ENCODE data around the gene SNW1. TPM values are rescaled to one million over a fixed set of nuclear protein-coding genes. Genes with fewer than 3 reads are reported as not detected.
"Not testable (repeated sequence)": the region's sequence is repeated elsewhere in the genome, so short reads cannot be mapped to it uniquely, and the experiment has no call there.

Gene SNW1
- total RNA-seq = 100 to 1,000 TPM in 1 of 2 experiments, 10 to 100 TPM in 1; 94.4 to 100 TPM

DNA sequence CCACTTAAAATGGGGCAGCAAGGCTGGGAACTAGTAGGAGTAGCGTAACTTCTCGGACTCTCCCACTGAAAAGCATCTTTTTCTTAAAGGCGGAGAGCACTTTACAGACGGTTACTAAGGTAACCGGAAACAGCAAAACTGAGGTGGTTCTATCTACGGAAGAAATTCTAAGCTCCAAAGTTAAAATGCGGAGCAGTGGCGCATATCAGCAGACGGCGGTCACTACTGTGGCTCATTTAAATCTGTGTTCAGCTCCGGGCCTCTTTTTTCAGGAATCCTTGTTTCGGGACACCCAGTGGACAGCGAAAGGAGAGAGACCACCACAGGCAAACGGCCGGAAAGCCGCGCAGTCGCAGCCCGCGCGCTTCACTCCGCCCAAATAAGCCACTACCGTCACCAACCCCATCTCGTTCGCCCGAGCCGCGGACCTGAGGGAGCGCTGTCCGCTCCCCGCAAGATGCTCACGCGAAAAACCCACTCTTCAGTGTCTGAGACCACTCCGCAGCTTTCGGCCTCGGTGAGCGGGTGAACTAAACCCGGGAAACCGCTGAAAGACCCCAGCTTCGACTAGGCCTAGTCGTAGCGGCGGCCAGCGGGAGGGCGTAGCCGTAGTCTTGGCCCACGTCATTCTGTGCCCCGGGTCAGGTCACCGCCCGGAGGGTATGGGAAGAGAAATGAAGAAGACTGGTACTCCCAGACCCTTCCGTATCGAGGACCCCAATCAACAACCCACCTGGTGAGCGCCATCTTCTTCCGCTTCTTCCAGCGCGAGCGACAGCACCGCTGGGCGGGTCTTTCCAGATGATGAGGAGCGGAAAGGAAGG, at the start of gene SNW1:
Gene SNW1 (minus strand): TSS at position 776 of the 824 bp plus-strand sequence. CDS start 29 bp downstream, at position 747.
- Mint-ChIP-seq H3K4me1 (ENCODE audit: low read depth) (peaks cover 33% of the 10 kb centered on the region), H3K27me3 (ENCODE audit: low read depth) (no peaks in the 10 kb centered on the region), H3K4me3 (peak within 1 kb of the TSS; percentile 98), H3K36me3 (ENCODE audit: low read depth) (peaks cover 25% of the 10 kb centered on the region), H3K9me3 (ENCODE audit: insufficient read depth) (no peaks in the 10 kb centered on the region), H3K27ac (peak within 1 kb of the TSS; percentile 98)
- POLR2A ChIA-PET = interaction anchor here (0.8 to 1.4 kb wide), 8 partner anchors 9 to 301 kb away, joined by 3 to 16 read pairs (median 4); partner anchors contain the start of gene ADCK1
- DNase-seq (peak; percentile 96), ATAC-seq (peak; percentile 87)
- CTCF ChIA-PET = interaction anchor here (0.7 to 1.9 kb wide), 5 partner anchors 8 to 301 kb away, joined by 3 to 9 read pairs (median 3); no protein-coding TSS in a partner anchor

DNA sequence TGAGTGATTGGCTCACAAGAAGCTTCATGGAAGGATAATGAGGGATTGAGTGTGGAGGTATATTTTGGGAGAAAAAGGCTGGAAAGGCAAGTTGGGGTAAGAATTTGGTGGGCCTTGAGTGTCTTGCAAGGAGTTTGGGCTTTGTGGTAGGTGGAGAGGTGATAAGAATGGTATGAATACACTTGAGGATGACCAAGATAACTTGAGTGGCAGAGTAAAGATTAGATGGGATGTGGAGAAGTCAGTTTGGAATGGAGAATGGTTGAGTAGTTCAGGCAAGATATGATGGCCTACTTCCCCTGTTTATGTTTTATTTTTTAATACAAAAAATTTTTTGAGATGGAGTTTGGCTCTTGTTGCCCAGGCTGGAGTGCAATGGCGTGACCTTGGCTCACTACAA, 48.1 kb upstream of the SNW1 start:
- no peak for DNase-seq
- no peaks in the 10 kb centered on the region for H3K36me3 Mint-ChIP-seq (ENCODE audit: low read depth)
- H3K27ac Mint-ChIP-seq = no peak overlapping the region
- ATAC-seq = no peak
- CTCF ChIA-PET = no interaction called here
- H3K27me3 Mint-ChIP-seq (ENCODE audit: low read depth) = no peaks in the 10 kb centered on the region
- POLR2A ChIA-PET = no interaction called here
- no peaks in the 10 kb centered on the region for H3K9me3 Mint-ChIP-seq (ENCODE audit: insufficient read depth)
- peaks cover 10% of the 10 kb centered on the region for H3K4me1 Mint-ChIP-seq (ENCODE audit: low read depth)
- H3K4me3 Mint-ChIP-seq = no peak overlapping the region

DNA sequence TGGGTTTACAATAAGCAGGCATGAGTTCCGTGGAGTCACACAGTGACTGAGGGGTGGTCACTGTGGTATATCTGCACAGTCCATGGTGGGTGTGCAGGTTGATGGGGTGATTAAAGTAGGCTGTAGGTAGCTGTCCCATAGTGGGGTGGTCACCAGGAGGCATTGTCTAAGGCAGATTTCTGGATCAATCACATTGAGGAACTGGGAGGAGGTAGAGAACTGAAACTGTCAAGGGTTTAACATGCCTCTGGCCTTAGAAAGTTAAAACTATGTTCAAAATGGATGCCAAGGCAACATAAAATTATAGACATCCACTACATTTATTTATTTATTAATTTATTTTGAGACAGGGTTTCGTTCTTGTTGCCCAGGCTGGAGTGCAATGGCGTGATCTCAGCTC, 47.3 kb upstream of the SNW1 start:
- Mint-ChIP-seq H3K27me3 (ENCODE audit: low read depth) (no peaks in the 10 kb centered on the region), H3K4me3 (no peak overlapping the region), H3K36me3 (ENCODE audit: low read depth) (no peaks in the 10 kb centered on the region), H3K9me3 (ENCODE audit: insufficient read depth) (no peaks in the 10 kb centered on the region), H3K4me1 (ENCODE audit: low read depth) (peaks cover 5% of the 10 kb centered on the region), H3K27ac (no peak overlapping the region)
- ChIA-PET POLR2A (no interaction called here), CTCF (no interaction called here)
- ATAC-seq = no peak
- DNase-seq = no peak

DNA sequence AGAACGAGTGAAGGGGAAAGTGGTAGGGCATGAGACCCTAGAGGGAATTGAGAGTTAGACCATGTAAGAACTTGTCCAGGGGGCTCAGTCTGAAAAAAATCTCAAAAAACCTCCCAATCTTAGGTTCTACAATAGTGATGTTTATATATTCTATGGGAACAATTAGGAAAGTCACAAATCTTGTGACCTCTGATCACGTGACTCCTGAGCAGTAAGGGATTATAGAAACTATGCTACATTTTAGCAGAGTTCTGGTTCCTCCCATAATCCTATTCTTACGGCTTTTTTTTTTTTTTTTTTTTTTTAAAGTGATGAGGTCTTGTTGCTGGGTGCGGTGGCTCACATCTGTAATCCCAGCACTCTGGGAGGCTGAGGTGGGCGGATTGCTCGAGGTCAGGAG, 44.8 kb upstream of the SNW1 start:
- no peaks in the 10 kb centered on the region for H3K36me3 Mint-ChIP-seq (ENCODE audit: low read depth)
- no peak overlapping the region for H3K4me3 Mint-ChIP-seq
- ChIA-PET CTCF (no interaction called here), POLR2A (no interaction called here)
- peaks cover 1% of the 10 kb centered on the region for H3K4me1 Mint-ChIP-seq (ENCODE audit: low read depth)
- no peaks in the 10 kb centered on the region for H3K27me3 Mint-ChIP-seq (ENCODE audit: low read depth)
- no peak for ATAC-seq
- DNase-seq = no peak
- no peak overlapping the region for H3K27ac Mint-ChIP-seq
- no peaks in the 10 kb centered on the region for H3K9me3 Mint-ChIP-seq (ENCODE audit: insufficient read depth)

DNA sequence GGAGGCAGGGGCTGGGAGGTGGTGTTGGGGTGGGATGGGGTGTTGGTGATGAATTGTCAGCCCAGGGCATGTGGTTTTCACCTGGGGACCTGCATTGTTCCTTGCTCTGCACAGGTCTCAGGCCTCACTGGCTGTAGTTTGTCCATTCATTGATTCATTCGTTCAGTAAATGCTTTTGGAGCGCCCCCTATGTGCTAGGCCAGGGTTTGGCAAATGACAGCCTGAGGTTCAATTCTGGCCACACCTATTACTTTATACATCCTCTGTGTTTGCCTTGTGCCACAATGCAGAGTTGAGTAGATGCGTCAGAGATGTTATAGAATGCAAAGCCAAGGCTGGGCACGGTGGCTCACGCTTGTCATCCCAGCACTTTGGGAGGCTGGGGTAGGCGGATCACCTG, 43.6 kb upstream of the SNW1 start:
- H3K36me3 Mint-ChIP-seq (ENCODE audit: low read depth) = no peaks in the 10 kb centered on the region
- DNase-seq (peak; percentile 47), ATAC-seq (no peak)
- POLR2A ChIA-PET = no interaction called here
- H3K4me3 Mint-ChIP-seq = no peak overlapping the region
- no peaks in the 10 kb centered on the region for H3K9me3 Mint-ChIP-seq (ENCODE audit: insufficient read depth)
- peaks cover 9% of the 10 kb centered on the region for H3K4me1 Mint-ChIP-seq (ENCODE audit: low read depth)
- CTCF ChIA-PET = no interaction called here
- H3K27me3 Mint-ChIP-seq (ENCODE audit: low read depth) = no peaks in the 10 kb centered on the region
- H3K27ac Mint-ChIP-seq = no peak overlapping the region

DNA sequence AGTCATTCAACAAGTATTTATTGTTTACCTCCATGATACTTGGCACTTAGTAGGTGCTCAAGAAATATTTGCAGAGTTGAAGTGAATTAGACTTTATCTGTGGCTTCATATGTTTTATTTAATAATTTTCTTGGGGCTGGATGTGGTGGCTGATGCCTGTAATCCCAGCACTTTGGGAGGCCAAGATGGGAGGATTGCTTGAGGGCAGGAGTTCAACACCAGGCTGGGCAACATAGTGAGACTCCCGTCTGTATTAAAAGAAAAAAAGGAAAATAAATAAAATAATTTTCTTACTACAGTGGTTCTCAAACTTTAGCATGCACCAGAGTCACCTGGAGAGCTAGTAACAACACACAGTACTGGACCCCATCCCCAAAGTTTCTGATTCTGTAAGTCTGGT, 39.9 kb upstream of the SNW1 start:
- peaks cover 9% of the 10 kb centered on the region for H3K4me1 Mint-ChIP-seq (ENCODE audit: low read depth)
- no peaks in the 10 kb centered on the region for H3K36me3 Mint-ChIP-seq (ENCODE audit: low read depth)
- H3K27me3 Mint-ChIP-seq (ENCODE audit: low read depth) = no peaks in the 10 kb centered on the region
- CTCF ChIA-PET = interaction anchor here (0.6 to 1.5 kb wide), 4 partner anchors 41 to 341 kb away, joined by 3 to 4 read pairs (median 3); no protein-coding TSS in a partner anchor
- H3K4me3 Mint-ChIP-seq = peak overlapping the region; percentile 82
- H3K9me3 Mint-ChIP-seq (ENCODE audit: insufficient read depth) = no peaks in the 10 kb centered on the region
- DNase-seq (no peak), ATAC-seq (no peak)
- POLR2A ChIA-PET = interaction anchor here (1.0 to 2.2 kb wide), 2 partner anchors 39 to 41 kb away, joined by 6 to 16 read pairs; no protein-coding TSS in a partner anchor
- H3K27ac Mint-ChIP-seq = no peak overlapping the region

DNA sequence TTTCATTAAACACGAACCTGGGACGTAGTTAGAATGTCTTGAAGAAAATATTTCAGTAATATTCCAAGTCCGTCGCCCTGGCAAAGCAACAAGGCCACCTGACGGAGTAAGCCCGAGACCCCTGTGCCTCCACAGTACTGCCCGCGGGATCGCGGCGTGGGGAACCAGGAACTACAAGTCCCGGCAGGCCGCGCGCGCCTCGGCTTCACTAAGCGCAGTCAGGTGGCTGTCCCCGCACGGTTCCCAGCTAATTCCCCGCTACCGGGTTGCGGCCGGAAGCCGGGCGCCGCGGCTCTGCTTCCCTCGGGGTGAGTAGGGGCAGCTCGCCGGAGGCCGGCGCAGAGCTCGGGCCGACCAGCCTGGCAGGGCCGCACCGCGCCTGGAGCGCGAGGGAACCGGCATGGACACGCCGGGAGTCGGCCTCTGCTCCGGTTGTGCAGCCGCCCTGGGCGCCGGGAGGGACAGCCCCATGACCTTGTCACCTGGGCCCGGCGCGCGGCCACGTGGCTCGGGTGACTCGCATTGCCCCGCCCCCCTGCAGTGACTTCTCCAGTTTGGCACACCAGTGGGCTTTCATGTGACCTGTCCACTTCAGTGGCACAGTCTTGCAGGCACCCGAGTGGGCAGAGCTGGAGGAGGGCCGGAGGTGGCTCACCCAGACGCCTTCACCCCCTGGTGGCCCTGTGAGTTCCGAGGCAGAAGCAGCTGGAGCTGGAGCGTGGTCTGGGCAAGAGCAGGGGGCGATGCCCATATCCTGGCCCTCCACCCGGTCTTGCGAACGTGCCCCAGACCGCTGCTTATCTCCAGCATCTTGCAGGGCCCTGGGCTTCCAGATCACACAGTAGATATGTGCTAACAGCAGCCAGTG, 39.1 kb upstream of the SNW1 start, which contains the start of gene ADCK1:
Gene ADCK1 (plus strand): TSS at position 247 of the 868 bp plus-strand sequence. CDS start 18,870 bp downstream, outside the sequence.
- ATAC-seq = peak; percentile 93
- POLR2A ChIA-PET = interaction anchor here (1.0 to 2.2 kb wide), 2 partner anchors 38 to 40 kb away, joined by 6 to 16 read pairs; no protein-coding TSS in a partner anchor

DNA sequence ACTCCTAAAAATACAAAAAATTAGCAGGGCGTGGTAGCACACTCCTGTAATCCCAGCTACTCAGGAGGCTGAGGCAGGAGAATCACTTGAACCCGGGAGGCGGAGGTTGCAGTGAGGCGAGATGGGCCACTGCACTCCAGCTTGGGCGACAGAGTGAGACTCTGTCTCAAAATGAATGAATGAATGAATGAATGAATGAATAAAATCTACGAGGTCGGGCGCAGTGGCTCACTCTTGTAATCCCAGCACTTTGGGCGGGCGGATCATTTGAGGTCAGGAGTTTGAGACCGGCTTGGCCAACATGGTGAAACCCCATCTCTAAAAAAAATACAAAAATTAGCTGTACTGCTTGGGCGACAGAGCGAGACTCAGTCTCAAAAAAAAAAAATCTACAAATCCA, 38.5 kb upstream of the SNW1 start:
- ChIA-PET POLR2A (interaction anchor here (2.2 kb wide), 1 partner anchor 39 kb away, joined by 16 read pairs; no protein-coding TSS in a partner anchor), CTCF (interaction anchor here (1.4 to 1.5 kb wide), 2 partner anchors 141 to 340 kb away, joined by 3 to 4 read pairs; no protein-coding TSS in a partner anchor)
- H3K27me3 Mint-ChIP-seq (ENCODE audit: low read depth); H3K36me3 Mint-ChIP-seq (ENCODE audit: low read depth); DNase-seq; ATAC-seq; H3K4me1 Mint-ChIP-seq (ENCODE audit: low read depth); H3K9me3 Mint-ChIP-seq (ENCODE audit: insufficient read depth): not testable (repeated sequence)
- peak overlapping the region; percentile 70 for H3K27ac Mint-ChIP-seq
- H3K4me3 Mint-ChIP-seq = peak overlapping the region; percentile 82

More for the DNA sequence above, 39.1 kb upstream of the SNW1 start, which contains the start of gene ADCK1:
- CTCF ChIA-PET = interaction anchor here (0.6 to 1.5 kb wide), 4 partner anchors 40 to 341 kb away, joined by 3 to 4 read pairs (median 3); no protein-coding TSS in a partner anchor
- H3K9me3 Mint-ChIP-seq (ENCODE audit: insufficient read depth) = no peaks in the 10 kb centered on the region
- H3K27me3 Mint-ChIP-seq (ENCODE audit: low read depth) = peaks cover 2% of the 10 kb centered on the region
- H3K27ac Mint-ChIP-seq = peak within 1 kb of the TSS; percentile 71
- DNase-seq = peak; percentile 90
- no peaks in the 10 kb centered on the region for H3K36me3 Mint-ChIP-seq (ENCODE audit: low read depth)
- peaks cover 9% of the 10 kb centered on the region for H3K4me1 Mint-ChIP-seq (ENCODE audit: low read depth)
- H3K4me3 Mint-ChIP-seq = peak within 1 kb of the TSS; percentile 82

DNA sequence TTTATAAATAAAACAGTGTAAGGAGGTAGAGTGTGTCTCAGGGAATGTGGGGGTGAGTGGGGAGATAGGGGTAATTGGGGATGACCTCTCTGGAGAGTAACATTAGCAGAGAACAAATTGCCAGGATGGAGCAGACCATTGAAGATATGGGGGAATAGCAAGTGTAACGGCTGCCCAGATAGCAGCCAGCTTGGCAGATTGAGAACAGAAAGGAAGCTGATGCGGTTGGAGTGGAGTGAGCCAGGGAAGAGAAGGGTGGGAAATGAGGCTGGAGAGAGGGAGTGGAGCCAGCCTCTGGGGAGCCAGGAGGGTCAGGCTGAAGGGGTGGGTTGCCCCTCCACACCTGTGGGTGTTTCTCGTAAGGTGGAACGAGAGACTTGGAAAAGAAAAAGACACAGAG, 33.4 kb upstream of the SNW1 start:
- H3K4me3 Mint-ChIP-seq = no peak overlapping the region
- ChIA-PET POLR2A (no interaction called here), CTCF (interaction anchor here (1.1 kb wide), 1 partner anchor 9 kb away, joined by 3 read pairs; no protein-coding TSS in a partner anchor)
- no peak for ATAC-seq
- no peaks in the 10 kb centered on the region for H3K4me1 Mint-ChIP-seq (ENCODE audit: low read depth)
- no peaks in the 10 kb centered on the region for H3K9me3 Mint-ChIP-seq (ENCODE audit: insufficient read depth)
- DNase-seq = no peak
- H3K36me3 Mint-ChIP-seq (ENCODE audit: low read depth) = no peaks in the 10 kb centered on the region
- no peak overlapping the region for H3K27ac Mint-ChIP-seq
- peaks cover 15% of the 10 kb centered on the region for H3K27me3 Mint-ChIP-seq (ENCODE audit: low read depth)

DNA sequence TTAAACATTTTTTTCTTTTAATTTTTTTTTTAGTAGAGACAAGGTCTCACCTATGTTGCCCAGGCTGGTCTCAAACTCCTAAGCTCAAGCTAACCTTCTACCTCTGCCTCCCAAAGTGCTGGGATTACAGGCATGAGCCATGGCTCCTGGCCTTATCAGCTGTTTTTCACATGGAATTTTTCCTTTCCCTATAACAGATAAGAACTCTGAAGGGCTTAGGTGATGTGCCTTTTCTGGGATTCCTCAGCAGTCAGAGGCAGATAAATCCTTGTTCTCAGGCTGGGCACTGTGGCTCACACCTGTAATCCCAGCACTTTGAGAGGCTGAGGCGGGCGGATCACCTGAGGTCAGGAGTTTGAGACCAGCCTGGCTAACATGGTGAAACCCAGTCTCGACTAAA, 32.3 kb upstream of the SNW1 start:
- H3K27me3 Mint-ChIP-seq (ENCODE audit: low read depth) = peaks cover 15% of the 10 kb centered on the region

DNA sequence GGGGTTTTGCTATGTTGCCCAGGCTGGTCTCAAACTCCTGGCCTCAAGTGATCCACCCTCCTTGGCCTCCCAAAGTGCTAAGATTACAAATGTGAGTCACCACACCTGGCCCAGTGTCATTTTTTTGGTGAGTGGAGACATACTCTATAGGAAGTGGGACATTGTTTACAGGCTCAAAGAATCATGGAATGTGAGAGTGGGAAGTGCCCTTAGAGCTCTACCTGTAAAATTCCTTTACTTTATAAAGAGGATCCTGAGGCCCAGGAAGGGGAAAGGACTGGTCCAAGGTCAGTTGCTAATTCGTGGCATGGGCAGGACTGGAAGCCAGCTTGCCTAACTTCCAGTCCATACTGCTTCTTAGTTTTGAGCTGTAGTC, 30.3 kb upstream of the SNW1 start:
- H3K27ac Mint-ChIP-seq = no peak overlapping the region

More for the DNA sequence above, 32.3 kb upstream of the SNW1 start:
- H3K9me3 Mint-ChIP-seq (ENCODE audit: insufficient read depth); POLR2A ChIA-PET; ATAC-seq; H3K4me1 Mint-ChIP-seq (ENCODE audit: low read depth); H3K36me3 Mint-ChIP-seq (ENCODE audit: low read depth); H3K4me3 Mint-ChIP-seq; H3K27ac Mint-ChIP-seq; DNase-seq: not testable (repeated sequence)
- CTCF ChIA-PET = interaction anchor here (1.1 kb wide), 1 partner anchor 10 kb away, joined by 3 read pairs; no protein-coding TSS in a partner anchor

More for the DNA sequence above, 30.3 kb upstream of the SNW1 start:
- Mint-ChIP-seq H3K4me3 (no peak overlapping the region), H3K9me3 (ENCODE audit: insufficient read depth) (no peaks in the 10 kb centered on the region), H3K4me1 (ENCODE audit: low read depth) (no peaks in the 10 kb centered on the region), H3K27me3 (ENCODE audit: low read depth) (peaks cover 15% of the 10 kb centered on the region), H3K36me3 (ENCODE audit: low read depth) (no peaks in the 10 kb centered on the region)
- ChIA-PET CTCF (no interaction called here), POLR2A (no interaction called here)
- DNase-seq = no peak
- no peak for ATAC-seq
